Measurements from ENCODE around the gene NSMCE4A. TPM values are rescaled to one million over a fixed set of nuclear protein-coding genes. Genes with fewer than 3 reads are reported as not detected.

The NSMCE4A gene
- total RNA-seq, 1 donor: 30.2 TPM

- no peak overlapping the region for H3K4me3 ChIP-seq (ENCODE audit: low read depth, low read length)
- no peak for TF ChIP-seq CTCF (IDR thresholded peaks at IDR 0.05; ENCODE audit: insufficient read depth, low read depth, low read length)
- DNase-seq (ENCODE audit: low read depth): no peak
These were observed 22.8 kb downstream of the NSMCE4A start for GRCh38 chr10:121952226-121952625.

- H3K4me3 ChIP-seq (ENCODE audit: low read depth, low read length): no peak overlapping the region
- TF ChIP-seq CTCF (IDR thresholded peaks at IDR 0.05; ENCODE audit: insufficient read depth, low read depth, low read length): no peak
- DNase-seq (ENCODE audit: low read depth): no peak
These were observed 25.6 kb downstream of the NSMCE4A start for GRCh38 chr10:121949451-121949850.

- TF ChIP-seq CTCF (IDR thresholded peaks at IDR 0.05; ENCODE audit: insufficient read depth, low read depth, low read length): no peak
- no peak for DNase-seq (ENCODE audit: low read depth)
- H3K4me3 ChIP-seq (ENCODE audit: low read depth, low read length): no peak overlapping the region
These were observed 26.0 kb downstream of the NSMCE4A start for GRCh38 chr10:121949049-121949448.

GRCh38 chr10:121947343-121948330 is 27.4 kb downstream of the NSMCE4A start:
- H3K4me3 ChIP-seq (ENCODE audit: low read depth, low read length): no peak overlapping the region
- no peak for DNase-seq (ENCODE audit: low read depth)
- TF ChIP-seq CTCF (IDR thresholded peaks at IDR 0.05; ENCODE audit: insufficient read depth, low read depth, low read length): no peak

DNA sequence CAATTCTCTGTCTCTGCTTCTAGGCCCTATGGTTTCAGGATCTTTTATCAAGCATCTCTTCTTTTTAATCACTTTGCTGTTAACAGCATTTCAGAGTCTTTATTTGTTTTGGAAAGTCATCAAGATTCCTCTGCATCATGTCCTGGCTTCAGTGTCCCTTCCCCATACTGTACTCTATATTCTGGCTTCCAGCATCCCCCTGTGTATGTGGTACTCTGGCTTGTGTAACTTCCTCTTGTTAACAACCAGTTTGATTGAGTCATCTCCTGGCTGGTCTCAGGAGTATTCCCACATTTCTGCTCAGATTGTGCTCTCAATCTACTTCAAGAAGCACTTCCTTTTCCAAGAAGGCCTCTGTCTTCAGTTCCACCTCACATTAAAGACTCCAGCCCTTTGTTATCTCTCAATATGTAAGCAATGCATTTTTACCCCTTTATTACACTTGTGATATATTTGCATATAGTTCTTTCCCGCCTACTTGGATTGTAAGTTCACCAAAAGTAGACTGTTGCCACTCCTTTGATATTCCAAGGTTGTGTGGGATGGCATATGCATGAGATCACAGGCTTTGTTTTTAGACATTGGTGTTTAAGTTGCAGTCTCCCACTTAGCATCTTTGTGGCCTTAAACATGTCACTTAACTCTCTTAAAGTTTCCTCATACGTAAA is 32.1 kb downstream of the NSMCE4A start:
- DNase-seq (ENCODE audit: low read depth): peak; percentile 78
- H3K4me3 ChIP-seq (ENCODE audit: low read depth, low read length): no peak overlapping the region
- TF ChIP-seq CTCF (IDR thresholded peaks at IDR 0.05; ENCODE audit: insufficient read depth, low read depth, low read length): no peak

DNA sequence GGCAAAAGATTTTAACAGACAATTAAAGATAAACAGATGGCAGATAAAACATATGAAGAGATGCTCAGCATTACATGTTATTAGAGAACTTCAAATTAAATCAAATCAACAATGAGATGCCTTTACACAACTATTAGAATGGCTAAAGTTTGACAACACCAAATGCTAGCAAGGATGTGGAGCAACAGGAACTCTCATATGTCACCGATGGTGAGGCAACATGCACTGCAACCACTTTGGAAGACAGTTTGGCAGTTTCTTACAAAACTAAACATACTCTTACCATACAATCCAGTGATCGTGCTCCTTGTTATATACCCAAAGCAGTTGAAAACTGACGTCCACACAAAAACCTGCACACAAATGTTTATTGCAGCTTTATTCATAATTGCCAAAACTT is 33.5 kb downstream of the NSMCE4A start:
- H3K4me3 ChIP-seq (ENCODE audit: low read depth, low read length): no peak overlapping the region
- TF ChIP-seq CTCF (IDR thresholded peaks at IDR 0.05; ENCODE audit: insufficient read depth, low read depth, low read length): no peak
- DNase-seq (ENCODE audit: low read depth): no peak
